GM12878 (cell line): ENCODE results near the gene NCKAP5L.

Experiments
- ATF3 ChIP-seq: IDR thresholded peaks from 2 replicates; pipeline ENCODE4 v1.6.1; 2011; ENCODE audit warnings: low read depth, mild to moderate bottlenecking, low read length, moderate library complexity, borderline replicate concordance; ENCODE audit errors: extremely low read depth
- EP300 ChIP-seq, 2 experiments: fragments of 150-350 bp in 1 of 2; IDR thresholded peaks; 2 replicates each; pipeline ENCODE4 v1.6.1; 2011 to 2012; ENCODE audit warnings: low read depth in 2 of 2, low read length in 2 of 2, borderline replicate concordance in 1 of 2, improper control_type of control experiment in 1 of 2, inconsistent platforms in 1 of 2; ENCODE audit not compliant: control insufficient read depth in 1 of 2
- MXI1 ChIP-seq: fragments of 150-350 bp; IDR thresholded peaks from 2 replicates; pipeline ENCODE4 v1.6.1; 2011; ENCODE audit warnings: low read depth, mild to moderate bottlenecking, inconsistent platforms, low read length, improper control_type of control experiment
- PBX3 ChIP-seq: IDR thresholded peaks from 2 replicates; pipeline ENCODE4 v1.6.1; 2011; ENCODE audit warnings: mild to moderate bottlenecking, low read depth, low read length, moderate library complexity; ENCODE audit not compliant: insufficient replicate concordance
- REST ChIP-seq: IDR thresholded peaks from 2 replicates; pipeline ENCODE4 v1.6.1; 2012; ENCODE audit warnings: mild to moderate bottlenecking, low read depth, low read length
- ZBTB40 ChIP-seq: fragments of 450-650 bp; IDR thresholded peaks from 2 replicates; pipeline ENCODE4 v1.6.1; 2016; ENCODE audit warnings: mild to moderate bottlenecking, moderate library complexity, borderline replicate concordance

- TF ChIP-seq MXI1 (no peak), EP300 (IDR thresholded peaks at IDR 0.05; ENCODE audit: borderline replicate concordance in 1 of 2, control insufficient read depth in 1 of 2, low read depth in 2 of 2, low read length in 2 of 2) (no peak), ATF3 (no peak), REST (no peak), PBX3 (no peak), ZBTB40 (no peak)
These were observed 77.2 kb downstream of the NCKAP5L start for GRCh38 chr12:49750996-49751393.
